A204.1 (cell line): Measurements from ENCODE around the gene DNAJC27.

Source experiments
- FAIRE-seq: peaks from 2 replicates; lab custom pipeline; 2012; peaks lifted over from hg19 to GRCh38; lab: Jason Lieb, UNC

Gene DNAJC27

DNA sequence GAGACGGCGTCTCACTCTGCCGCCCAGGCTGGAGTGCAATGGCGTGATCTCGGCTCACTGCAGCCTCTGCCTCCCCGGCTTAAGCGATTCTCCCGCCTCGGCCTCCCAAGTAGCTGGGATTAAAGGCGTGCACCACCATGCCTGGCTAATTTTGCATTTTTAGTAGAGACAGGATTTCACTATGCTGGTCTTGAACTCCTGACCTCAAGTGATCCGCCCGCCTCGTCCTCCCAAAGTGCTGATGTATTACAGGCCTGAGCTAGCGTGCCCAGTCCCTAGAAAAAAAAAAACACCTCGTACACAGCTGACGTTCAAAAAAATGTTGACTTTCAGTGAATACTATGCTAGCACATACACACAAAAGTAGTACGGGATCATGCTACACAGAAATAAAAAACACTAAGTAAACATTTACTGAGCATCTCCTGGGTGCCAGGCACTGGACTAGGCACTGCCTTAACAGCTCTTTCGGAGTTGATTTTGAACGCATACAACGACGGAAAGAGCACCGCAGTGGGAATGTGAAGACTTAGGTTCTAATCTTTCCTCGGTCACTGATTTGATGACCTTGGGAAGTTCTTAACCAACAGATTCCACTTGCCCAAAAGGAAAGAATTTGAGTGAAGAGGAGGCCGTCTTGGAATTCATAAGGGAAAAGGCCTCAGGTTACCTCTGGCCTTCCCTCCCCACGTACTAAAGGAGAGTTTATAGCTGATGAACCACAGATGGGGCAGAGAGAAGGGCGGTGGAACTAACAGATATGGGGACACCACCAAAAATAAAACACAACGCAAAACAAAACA is 1.1 kb downstream of the DNAJC27 start:
- FAIRE-seq = no peak

DNA sequence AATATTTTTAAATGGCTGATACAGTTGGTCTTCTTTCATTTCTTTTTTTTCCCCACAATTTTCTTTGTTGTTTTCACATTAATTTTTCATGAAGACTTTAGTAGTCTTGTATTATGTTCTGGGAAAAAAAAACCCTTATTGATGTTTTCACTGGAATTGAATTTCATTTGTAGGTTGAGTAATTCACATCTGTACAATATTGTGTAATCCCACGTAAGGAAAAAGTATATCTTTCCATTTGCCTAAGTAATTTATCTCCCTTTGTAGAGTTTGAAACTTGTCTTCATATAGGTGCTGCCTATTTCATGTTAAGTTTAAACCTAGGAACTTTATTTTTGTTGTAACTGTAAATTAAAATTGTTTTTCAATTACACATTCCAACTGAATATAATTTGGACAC is 2.0 kb downstream of the DNAJC27 start:
- FAIRE-seq = peak; percentile 29

DNA sequence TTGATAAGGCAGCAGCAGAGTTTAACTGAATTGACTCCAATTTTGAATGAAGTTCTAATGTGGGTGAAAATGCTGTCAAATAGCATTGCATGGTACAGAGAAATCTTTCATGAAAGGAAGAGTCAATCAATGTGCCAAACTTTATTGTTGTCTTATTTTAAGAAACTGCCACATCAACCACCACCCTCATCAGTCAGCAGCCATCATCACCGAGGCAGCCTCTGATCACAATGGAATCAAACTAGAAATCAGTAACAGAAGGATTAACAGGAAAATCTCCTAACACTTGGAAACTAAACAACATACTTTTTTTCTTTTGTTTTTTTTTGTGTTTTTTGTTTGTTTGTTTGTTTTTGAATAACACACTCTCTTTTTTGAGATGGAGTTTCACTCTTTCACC is 9.9 kb downstream of the DNAJC27 start:
- FAIRE-seq = no peak

DNA sequence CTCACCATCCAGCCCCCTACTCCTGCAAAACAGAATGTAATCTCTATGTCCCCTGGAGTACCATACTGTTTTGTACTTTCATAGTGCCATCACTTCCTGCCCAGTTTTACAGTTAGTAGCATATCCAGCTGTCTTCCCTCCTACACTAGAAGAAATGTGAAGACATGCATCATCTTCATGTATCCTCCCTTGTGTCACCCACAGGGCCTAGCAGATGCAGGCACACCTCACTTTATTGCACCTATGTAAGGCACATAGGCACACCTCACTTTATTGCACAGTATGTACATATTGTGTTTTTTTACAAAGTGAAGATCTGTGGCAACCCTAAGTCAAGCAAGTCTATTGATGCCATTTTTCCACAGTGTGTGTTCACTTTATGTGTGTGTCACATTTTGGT is 12.0 kb downstream of the DNAJC27 start:
- no peak for FAIRE-seq

DNA sequence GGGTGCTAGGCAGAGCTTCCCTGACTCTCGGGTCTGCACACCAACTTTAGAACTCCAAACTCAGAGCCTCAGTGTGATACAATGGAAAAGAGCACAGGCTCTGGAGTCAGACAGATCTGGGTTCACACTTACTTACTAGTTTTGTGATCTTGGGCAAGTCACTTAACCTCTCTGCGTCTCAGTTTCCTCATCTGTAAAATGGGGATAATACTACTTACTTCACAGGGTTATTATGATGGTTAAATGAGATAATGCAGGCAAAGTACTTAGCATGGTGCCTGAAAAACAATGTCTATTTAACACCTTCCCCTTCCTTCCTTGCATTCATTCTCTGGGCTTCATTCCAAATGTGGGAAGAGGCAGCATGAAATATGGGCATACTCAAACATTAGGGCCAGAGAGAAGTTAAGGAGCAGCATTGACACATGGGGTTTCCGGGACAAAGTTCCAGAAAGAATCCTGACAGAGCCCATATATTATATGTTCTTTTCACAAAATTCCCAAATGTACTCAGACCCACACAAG is 13.3 kb downstream of the DNAJC27 start:
- FAIRE-seq = no peak

DNA sequence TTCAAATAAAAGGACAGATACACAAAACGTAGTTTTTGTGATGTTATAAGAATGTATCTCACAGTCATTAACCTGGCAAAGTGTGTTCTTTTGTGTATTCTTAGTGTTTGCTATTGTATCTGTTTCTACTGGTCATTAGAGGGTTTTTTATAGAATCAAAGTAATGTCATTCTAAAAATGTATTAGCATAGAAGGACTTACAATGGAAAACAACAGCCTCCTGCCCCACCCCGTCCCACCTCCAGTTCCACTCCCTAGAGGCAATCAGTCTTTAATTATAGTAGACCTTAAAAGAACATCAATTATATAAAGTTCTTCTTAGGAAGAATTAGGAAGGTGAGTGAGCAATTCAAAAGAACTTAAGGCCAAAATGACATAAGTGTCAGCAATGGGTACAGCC is 13.8 kb downstream of the DNAJC27 start:
- FAIRE-seq = no peak

DNA sequence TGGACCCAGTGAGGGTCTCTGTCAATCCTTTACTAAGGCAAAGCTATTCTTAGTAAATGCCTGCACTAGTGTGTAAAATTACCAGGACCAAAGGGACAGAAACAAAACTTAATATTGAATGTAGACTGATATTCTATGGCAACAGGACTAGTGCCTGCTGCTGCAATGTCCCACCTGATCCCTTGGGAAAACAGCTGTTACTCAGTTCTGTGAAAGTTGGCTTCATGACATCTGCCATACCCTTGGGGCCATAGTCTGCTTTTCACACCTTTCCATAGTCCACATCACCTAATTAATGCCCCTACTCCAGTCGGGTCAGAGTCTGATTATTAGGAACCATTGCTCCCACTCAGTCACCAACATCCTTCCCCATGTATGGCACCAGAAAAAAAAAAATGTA is 14.5 kb downstream of the DNAJC27 start:
- no peak for FAIRE-seq

DNA sequence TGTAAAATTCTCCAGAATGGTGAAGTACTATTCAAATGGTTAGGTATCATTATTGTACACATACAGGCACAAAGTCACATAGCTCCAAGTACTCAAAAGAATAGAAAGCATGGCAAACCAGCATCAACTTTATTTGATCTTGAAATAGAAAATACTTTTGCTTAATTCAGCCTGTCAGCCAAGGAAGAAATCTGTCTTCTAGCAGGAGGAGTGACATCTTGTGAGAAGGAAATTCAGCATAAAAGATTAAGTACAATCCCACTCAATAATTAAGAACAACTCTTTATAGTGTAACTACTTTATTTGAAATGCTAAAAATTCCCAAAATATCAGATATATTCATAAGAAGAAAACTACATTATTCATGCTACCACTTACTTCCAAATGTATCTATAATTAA is 15.8 kb downstream of the DNAJC27 start:
- FAIRE-seq = no peak

DNA sequence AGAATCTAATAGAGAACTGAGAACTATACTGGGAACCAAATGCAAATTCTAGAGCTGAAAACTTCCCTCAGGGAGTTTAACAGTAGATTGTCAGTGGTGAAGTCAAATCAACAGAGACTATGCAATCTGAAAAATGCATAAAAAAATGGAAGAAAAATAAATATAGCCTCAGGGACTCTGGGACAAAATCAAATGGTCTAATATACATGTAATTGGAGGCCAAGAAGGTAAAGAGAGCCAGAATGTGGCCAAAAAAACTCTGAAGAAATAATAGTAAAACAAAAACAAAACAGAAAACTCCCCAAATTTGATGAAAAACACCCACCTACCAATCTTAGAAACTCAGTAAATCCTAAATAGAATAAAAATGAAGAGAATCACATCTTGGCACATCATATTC is 16.5 kb downstream of the DNAJC27 start:
- FAIRE-seq = no peak

DNA sequence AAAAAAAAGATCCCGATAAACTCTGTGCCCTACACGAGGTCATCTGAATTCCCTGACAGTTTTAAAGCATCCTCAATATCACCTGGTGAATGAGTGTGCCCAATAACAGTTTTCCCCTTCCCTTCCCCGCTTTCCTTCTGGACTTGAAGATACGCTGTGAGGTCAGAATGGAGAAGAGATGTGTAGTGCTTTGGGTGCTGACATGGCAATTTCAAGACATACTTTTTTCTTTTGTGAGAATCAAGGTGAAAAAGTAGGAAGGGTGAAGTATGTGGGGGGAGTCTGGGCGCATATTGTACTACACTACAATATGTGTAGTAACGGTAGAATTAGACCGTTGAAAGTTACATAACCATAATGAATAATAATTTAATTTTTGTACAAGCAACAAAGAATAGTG is 21.7 kb downstream of the DNAJC27 start:
- FAIRE-seq = no peak

DNA sequence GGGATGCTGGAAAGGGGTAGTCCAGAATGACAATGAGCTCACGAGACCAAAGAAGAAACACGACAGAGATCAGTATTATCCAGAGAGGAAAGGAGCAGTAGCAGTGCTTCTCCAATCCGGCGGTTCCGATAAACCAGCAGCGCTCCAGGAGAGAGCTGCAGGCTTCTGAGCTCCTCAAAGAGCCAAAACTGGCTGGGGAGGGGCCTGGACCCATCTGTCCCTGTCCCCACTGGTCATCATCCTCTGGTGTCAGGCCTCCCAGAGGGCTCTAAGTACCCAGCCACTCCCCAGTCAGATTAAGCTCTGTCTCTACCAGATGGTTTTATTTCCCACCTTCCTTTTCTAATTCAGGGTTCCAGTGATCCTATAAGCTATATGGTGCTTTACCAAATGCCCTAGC is 23.2 kb downstream of the DNAJC27 start:
- no peak for FAIRE-seq

DNA sequence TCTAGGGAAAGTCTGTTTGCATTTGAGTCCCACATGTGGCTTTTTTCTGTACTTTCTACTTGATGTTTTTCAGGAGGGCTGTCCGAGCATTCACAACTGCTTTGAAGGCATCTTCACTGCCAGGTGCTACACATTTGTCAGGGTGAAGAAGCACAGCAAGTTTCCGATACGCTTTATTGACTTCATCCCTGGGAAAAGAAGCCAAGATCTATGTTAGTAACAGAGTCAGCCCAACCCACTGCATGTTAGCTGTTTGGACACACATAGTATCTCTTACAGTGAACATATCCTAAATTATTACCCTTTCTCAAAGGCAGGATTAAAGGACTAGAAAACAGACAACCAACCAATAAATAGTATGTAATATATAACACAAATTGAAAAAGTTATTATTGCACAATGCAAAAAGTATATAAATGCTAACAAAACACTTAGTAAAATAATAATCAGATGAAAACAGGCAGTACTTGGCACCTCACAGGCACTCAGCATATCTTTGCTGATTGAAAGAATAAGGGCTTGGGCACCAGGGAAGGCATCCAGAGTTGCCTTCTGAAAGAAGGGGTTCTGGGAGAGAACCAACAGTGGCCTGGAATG is 24.1 kb downstream of the DNAJC27 start:
- FAIRE-seq = no peak

DNA sequence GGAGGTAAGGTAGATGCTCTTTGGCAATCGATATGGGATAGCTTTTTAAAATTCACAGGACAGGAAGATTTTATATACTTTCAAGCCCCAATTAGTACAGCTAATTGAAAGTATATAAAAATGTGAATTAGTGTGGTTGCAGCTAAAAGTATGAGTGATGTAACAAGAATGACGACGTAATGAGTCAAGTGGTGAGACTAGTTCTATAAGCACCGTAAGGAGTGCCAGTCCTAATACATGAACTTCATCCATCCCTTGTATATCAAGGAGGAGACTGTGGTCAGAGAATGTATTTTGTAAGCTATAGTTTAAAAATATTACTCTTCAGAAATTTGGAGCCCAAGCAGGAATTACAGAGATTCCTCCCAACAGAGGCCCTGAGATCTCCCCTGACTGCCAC is 25.8 kb downstream of the DNAJC27 start:
- no peak for FAIRE-seq

DNA sequence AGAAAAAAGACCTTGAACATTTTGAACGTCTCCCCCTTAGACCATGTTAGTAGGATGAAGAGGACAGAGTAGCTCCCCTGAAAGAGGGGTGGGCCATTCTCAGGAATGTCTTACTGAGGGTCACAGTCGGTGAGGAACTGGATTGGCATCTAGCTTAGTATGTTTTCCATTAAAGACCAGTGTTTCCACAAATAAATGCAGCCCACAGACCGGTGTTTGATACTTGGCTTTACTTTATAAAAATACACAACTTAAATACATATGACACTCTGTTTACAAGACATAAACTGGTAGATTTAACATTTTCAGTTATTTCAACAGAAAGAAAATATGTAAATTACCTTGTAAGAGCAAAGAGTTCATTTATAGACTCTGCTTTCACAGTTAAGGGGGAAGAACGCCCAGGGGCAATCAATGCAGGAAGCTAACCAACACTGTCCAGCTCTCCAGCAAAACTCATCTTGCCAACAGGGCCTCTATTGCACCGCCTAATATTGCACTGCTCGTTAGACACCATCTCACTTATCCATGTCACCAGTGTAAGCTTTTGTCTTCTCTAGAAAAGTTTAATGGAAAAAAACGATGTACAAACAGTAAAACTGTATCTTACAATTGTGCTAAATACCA is 28.2 kb downstream of the DNAJC27 start:
- no peak for FAIRE-seq

DNA sequence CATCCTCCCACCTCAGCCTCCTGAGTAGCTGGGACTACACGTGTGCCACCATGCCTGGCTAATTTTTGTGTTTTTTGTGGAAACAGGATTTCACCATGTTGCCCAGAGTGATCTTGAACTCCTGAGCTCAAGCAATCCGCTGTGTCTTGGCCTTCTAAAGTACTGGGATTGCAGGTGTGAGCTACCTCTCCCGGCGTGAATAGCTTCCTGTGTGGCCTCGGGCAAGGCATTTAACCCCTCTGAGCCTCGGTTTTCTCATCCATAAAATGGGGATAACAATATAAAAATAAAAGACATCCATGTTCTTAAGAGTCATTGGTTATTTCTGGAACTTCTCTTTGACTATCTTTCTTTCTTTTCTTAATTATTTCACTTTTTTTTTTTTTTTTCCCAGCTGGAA is 32.4 kb downstream of the DNAJC27 start:
- no peak for FAIRE-seq

DNA sequence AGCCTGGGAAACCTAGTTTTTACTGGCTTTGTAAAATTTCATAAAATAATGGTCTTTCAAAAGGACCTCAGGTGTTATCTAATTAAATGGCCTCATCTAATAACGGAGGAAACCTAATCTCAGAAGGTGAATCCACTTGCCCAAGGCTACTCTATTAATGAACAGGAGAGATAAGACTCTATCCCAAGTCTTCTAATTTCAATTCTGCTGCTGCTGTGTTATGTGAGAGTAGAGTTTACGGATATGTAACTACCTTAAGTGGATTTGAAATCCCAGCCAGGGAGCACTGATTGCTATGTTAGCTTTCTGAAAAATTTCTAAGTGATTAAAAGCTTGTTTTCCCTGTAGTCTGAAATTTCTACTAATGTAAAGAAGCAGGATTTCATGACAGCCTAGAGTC is 34.5 kb downstream of the DNAJC27 start:
- FAIRE-seq = no peak

DNA sequence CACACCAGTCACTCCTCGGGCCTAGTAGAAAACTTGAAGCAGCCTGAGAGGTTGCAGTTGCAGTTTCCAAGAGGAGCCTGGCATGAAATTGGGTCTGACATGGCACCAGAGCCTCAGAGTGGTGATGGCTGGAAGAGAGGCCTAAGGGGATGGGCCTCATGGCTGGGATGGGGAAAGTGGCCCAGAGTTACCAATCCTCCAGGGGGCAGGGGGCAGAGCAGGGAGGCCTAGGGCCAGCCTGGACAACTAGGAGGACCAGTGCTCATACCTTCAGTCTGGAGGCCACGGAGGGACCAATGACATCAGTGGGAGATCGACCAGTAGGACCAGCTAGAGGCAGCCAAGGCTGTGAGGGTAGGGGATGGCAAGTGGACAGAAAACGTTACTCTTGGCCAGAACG is 36.6 kb downstream of the DNAJC27 start:
- FAIRE-seq = no peak

DNA sequence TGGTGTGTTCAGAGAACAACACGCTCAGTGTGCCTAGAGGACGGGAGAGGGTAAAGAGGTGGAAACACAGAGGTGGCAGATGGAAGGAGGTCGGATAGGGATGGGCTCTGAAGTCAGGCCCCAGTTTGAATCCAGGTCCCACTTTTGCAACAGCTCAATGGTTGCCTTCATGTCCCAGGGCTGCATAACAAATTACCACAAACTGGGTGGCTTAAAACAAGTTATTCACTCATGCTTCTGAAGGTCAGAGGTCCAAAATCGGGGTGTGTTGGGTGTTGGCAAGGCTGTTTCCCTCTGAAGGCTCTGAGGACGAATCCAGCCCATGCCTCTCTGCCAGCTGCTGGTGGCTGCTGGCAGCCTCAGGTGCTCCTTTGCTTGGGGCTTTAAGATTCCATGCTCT is 39.0 kb downstream of the DNAJC27 start:
- FAIRE-seq = no peak

DNA sequence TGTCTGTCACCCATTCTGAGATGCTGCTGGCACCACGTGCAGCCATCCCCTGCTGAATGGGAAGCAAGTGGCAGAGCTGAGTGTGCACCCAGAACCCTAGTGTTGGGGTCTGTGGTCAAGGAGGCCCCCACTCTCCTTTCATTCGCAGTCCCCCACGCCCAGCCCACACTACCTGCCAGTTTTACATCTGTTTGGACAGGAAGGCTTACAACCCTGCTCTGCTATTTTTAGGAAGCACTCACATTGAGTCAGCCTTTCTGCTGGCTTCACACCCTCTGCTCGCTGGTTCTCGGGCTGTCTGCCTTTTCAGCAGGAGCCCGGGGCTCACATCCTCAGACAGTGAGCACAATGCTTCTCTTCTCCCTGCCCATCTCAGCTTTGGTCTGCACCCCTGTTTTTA is 41.0 kb downstream of the DNAJC27 start:
- no peak for FAIRE-seq

DNA sequence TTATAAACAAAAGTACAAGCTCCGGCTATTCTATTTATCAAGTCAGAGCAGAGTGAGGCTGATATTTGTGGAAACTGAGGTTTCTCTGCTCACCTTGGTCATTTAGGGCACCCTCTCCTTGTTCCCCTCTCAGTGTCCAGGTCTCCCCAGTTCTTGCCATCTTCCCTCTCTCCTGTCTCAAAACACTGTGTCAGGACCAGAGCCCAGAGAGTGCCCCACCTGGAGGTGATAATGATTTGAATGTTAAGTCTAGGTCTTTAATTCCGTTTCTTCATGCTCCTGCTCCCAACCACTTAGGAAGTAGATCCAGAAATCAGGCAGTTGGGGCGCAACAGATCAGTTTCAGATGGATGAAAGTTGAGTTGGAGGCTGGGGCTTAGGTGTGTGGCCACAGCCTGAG is 42.5 kb downstream of the DNAJC27 start:
- no peak for FAIRE-seq

DNA sequence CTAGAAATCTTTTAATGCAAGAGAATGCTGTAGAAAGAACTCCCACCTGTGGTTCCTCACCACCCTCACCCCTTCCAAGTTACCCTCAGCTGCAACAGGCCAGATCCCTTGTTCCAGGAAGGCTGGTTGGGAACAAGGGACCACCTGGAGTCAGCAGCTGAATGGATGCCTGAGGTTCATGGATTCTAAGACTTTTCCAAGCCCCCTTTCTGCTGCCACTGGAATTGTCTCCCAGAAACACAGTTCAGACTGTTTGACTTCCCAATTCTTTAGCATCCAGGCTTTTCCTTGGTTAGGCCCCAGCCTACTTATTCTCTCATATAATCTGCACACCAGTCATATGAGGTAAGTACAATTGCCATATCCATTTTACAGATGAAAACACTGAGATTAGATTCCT is 43.7 kb downstream of the DNAJC27 start:
- FAIRE-seq = no peak

DNA sequence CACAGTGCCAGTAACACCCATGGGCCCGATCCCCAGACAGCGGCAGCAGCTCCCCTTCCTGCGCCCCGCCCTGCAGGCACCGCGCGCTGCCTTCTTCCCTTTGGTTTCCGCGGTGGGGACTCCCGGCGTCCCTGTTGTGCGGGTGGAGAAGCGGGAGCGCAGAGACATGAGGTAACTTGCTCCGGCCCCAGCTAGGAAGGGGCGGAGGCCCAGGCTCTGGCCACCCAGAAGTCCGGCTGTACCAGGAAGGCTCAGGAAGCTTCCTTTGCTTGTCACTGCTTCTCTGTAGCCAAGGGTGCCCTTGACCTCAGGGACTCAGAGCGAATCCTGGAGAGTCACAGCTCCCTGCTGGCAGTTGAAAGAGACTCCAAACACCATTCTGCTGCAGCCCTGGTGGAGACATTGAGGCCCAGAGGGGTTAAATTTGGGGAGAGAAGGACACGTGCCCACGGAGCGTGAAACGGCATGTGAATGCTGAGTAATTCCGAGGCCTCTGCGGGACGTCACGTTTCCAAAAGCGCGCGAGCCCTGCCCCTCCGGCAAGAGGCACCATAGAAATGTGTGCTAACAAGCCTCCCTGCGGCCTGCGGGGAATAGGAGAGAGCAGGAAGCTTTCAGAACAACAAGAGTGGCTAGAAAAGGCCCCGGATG is 45.0 kb downstream of the DNAJC27 start:
- FAIRE-seq = no peak

DNA sequence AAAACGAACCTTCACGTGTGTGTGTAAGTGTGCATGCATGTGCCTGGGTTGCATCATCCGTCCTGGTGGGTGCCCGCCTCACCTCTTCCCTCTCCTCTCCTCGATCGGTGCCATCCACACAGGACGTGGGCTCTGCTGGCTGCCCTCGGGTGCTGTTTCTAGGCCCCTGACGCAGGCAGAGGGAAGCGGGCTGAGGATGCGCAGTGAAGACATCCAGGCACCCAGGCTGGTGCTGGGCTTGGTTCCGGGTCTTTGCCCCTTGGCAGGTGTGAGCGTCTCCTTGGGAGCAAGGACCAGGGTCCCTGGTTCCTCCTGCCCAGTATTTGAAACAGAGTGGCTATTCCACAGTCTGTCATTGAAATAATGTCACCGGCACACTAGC is 45.5 kb downstream of the DNAJC27 start:
- FAIRE-seq = no peak
